Measurements from ENCODE around the gene BICD2. TPM values are rescaled to one million over a fixed set of nuclear protein-coding genes. Genes with fewer than 3 reads are reported as not detected.

BICD2 gene
- total RNA-seq, 1 donor from 2014 or later, result 48.2 TPM

DNA sequence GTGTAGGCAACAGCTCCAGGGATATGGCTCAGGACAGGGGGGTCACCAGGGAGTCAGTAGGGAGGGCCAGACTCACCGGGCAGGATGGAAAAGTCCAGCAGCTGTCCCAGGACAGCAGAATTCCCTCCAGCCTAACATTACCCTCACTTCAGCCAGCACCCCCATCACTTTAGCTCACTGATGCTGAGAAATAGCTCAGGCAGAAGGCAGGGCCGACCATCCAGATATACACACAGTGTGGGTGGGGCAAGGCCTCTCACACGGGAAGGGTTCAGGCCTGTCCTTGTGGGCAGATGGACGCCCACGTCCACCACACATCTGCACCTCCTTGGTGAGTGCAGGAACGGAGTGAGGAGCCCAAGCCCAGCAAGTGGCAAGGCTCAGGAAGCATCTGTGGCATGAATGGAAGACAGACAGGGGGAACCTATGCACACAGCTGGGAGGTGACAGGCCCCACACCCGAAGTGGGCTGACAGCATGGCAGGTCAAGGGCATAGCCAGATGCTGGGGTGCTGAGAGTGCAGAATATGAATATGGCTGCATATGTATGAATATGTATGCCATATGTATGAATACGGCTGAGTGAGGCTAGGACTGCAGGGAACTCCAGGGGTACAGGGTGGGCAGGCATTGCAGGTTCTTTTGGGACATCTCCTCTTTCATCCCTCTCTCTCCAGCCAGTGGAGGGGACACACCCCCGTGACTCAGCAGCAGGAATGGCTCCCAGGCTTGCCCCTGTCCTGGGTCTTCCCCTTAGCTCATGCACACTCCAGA is 17.0 kb downstream of the BICD2 start:
- FAIRE-seq (no peak), DNase-seq (ENCODE audit: low read depth) (peak; percentile 34)

DNA sequence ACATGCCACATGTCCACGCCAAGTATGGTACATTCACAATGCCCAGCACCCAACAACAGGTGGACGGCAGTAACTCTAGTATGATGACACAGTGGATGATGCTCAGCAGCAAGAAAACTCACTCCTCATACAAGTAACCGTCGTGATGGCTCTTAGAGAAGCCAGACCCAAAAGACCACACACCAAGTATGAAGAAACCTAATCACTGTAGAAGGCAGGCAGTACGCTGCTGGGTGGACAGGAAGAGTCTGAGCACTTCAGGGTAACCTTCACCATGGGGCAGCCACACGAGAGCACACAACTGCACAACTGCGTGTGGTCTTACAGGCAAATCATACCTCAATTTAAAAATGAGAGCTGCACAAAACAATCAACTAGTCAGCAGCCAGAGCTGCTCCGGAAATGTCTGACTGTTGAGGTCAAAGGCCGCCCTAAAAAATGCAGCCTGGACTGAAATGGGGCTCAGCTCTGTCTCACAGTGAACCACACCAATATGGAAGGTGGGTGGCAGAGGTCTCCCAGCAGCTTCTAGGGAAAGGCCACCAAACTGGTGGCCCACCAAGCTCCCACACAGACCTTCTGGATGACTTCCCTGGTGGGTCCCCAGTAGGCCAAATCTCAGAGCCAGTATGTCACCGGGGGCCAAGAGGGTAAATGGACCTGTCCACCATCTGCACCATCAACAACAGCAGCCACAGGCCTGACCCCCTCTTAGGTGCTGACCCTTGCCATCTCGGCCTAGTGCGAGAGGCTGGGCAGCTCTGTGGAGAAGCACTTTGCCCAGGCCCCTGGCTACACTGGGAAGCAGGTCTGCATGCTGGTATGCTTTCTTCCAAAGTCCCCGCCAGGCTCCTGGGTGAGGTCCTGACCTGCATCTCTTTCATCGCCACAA is 17.8 kb downstream of the BICD2 start:
- Histone ChIP-seq H3K79me2 (ENCODE audit: insufficient read depth, low read length) (peaks cover 96% of the 10 kb centered on the region), H4K20me1 (ENCODE audit: insufficient read depth, low read length) (peaks cover 83% of the 10 kb centered on the region), H3K4me3 (ENCODE audit: insufficient read depth, low read depth, low read length) (peak overlapping the region; percentile 34), H3K27ac (ENCODE audit: low read depth, low read length) (peak overlapping the region; percentile 45), H3K4me1 (ENCODE audit: insufficient read depth, low read length) (peaks cover 32% of the 10 kb centered on the region), H3K4me2 (ENCODE audit: low read length) (peak overlapping the region; percentile 75), H3K27me3 (ENCODE audit: insufficient read depth, low read length) (no peaks in the 10 kb centered on the region), H3K36me3 (ENCODE audit: insufficient read depth, low read length) (no peaks in the 10 kb centered on the region), H2AFZ (ENCODE audit: low read depth, low read length) (no peak overlapping the region), H3K9ac (ENCODE audit: low read length) (peak overlapping the region; percentile 30), H3K9me3 (ENCODE audit: insufficient read depth, low read depth, low read length) (no peaks in the 10 kb centered on the region)
- H3K36me3 Mint-ChIP-seq (ENCODE audit: low read depth, unreplicated experiment), result peaks cover 6% of the 10 kb centered on the region
- TF ChIP-seq EZH2 (IDR thresholded peaks at IDR 0.05; ENCODE audit: insufficient read depth, low read length), result no peak
- TF ChIP-seq, protein P1, sequence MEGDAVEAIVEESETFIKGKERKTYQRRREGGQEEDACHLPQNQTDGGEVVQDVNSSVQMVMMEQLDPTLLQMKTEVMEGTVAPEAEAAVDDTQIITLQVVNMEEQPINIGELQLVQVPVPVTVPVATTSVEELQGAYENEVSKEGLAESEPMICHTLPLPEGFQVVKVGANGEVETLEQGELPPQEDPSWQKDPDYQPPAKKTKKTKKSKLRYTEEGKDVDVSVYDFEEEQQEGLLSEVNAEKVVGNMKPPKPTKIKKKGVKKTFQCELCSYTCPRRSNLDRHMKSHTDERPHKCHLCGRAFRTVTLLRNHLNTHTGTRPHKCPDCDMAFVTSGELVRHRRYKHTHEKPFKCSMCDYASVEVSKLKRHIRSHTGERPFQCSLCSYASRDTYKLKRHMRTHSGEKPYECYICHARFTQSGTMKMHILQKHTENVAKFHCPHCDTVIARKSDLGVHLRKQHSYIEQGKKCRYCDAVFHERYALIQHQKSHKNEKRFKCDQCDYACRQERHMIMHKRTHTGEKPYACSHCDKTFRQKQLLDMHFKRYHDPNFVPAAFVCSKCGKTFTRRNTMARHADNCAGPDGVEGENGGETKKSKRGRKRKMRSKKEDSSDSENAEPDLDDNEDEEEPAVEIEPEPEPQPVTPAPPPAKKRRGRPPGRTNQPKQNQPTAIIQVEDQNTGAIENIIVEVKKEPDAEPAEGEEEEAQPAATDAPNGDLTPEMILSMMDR (IDR thresholded peaks at IDR 0.05; ENCODE audit: insufficient read depth, low read depth, low read length), result no peak
- peaks cover 29% of the 10 kb centered on the region for H3K4me1 Mint-ChIP-seq (ENCODE audit: low read depth, unreplicated experiment)
- DNase-seq (ENCODE audit: low read depth), result peak; percentile 46
- peak overlapping the region; percentile 28 for H3K27ac Mint-ChIP-seq (ENCODE audit: unreplicated experiment)
- H3K4me3 Mint-ChIP-seq (ENCODE audit: unreplicated experiment), result no peak overlapping the region
- H3K9me3 Mint-ChIP-seq (ENCODE audit: unreplicated experiment), result no peaks in the 10 kb centered on the region
- no peaks in the 10 kb centered on the region for H3K27me3 Mint-ChIP-seq (ENCODE audit: low read depth, unreplicated experiment)
- no peak for FAIRE-seq

More for the DNA sequence above, 17.0 kb downstream of the BICD2 start:
- no peak overlapping the region for H3K4me3 ChIP-seq (ENCODE audit: insufficient read depth, low read depth, low read length)
- no peak overlapping the region for H2AFZ ChIP-seq (ENCODE audit: low read depth, low read length)
- H3K27me3 ChIP-seq (ENCODE audit: insufficient read depth, low read length), result no peaks in the 10 kb centered on the region
- Mint-ChIP-seq H3K4me1 (ENCODE audit: low read depth, unreplicated experiment) (peaks cover 29% of the 10 kb centered on the region), H3K9me3 (ENCODE audit: unreplicated experiment) (peaks cover 3% of the 10 kb centered on the region), H3K36me3 (ENCODE audit: low read depth, unreplicated experiment) (peaks cover 6% of the 10 kb centered on the region), H3K27me3 (ENCODE audit: low read depth, unreplicated experiment) (no peaks in the 10 kb centered on the region), H3K4me3 (ENCODE audit: unreplicated experiment) (no peak overlapping the region), H3K27ac (ENCODE audit: unreplicated experiment) (no peak overlapping the region)
- no peak overlapping the region for H3K9ac ChIP-seq (ENCODE audit: low read length)
- H4K20me1 ChIP-seq (ENCODE audit: insufficient read depth, low read length), result peaks cover 89% of the 10 kb centered on the region
- no peaks in the 10 kb centered on the region for H3K9me3 ChIP-seq (ENCODE audit: insufficient read depth, low read depth, low read length)
- H3K4me2 ChIP-seq (ENCODE audit: low read length), result peak overlapping the region; percentile 75
- TF ChIP-seq, protein P1 (IDR thresholded peaks at IDR 0.05; ENCODE audit: insufficient read depth, low read depth, low read length), result no peak
- no peak for TF ChIP-seq EZH2 (IDR thresholded peaks at IDR 0.05; ENCODE audit: insufficient read depth, low read length)
- H3K79me2 ChIP-seq (ENCODE audit: insufficient read depth, low read length), result peaks cover 98% of the 10 kb centered on the region
- H3K36me3 ChIP-seq (ENCODE audit: insufficient read depth, low read length), result no peaks in the 10 kb centered on the region
- peak overlapping the region; percentile 45 for H3K27ac ChIP-seq (ENCODE audit: low read depth, low read length)
- peaks cover 32% of the 10 kb centered on the region for H3K4me1 ChIP-seq (ENCODE audit: insufficient read depth, low read length)
